OCI-LY1 (cell line): ENCODE data around the gene PIK3IP1.

ENCODE experiments used
- EZH2 ChIP-seq: fragments of 200-600 bp; sonication (generic), shearing (Covaris generic); IDR thresholded peaks from 2 replicates; pipeline ENCODE4 v1.8.0; 2017; ENCODE audit warnings: borderline replicate concordance, mixed run types, mild to moderate bottlenecking, antibody characterized with exemption, low read length, moderate library complexity, mixed read lengths
- TF ChIP-seq, protein P1 (sequence below): fragments of 200-600 bp; sonication (generic), shearing (Covaris generic); IDR thresholded peaks from 2 replicates; pipeline ENCODE4 v1.5.1; 2017; ENCODE audit warnings: mild to moderate bottlenecking, antibody characterized with exemption, low read length, moderate library complexity, mixed read lengths

DNA sequence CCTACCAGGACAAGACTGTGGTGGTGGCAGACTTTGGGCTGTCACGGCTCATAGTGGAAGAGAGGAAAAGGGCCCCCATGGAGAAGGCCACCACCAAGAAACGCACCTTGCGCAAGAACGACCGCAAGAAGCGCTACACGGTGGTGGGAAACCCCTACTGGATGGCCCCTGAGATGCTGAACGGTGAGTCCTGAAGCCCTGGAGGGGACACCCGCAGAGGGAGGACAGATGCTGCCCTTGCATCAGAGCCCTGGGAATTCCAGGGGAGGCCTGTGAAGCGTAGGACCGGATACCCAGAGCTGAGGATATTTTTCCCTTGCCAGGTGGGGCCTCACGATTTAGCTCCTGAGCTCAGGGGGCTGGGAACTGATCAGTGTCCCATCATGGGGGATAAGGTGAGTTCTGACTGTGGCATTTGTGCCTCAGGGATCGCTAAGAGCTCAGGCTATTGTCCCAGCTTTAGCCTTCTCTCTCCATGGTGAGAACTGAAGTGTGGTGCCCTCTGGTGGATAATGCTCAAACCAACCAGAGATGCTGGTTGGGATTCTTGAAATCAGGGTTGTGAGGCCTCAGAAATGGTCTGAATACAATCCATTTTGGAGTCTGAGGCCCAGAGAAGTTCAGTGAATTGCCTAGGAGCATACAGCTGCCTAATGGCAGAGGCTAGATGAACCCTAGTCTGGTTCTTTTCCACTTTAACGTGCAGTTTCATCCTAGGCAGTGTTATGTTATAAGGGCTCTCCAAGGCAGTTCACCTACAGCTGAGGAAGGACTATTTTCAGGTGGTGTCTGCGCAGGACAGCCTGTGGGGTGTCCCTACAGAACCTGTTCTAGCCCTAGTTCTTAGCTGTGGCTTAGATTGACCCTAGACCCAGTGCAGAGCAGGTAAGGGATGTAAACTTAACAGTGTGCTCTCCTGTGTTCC lies 19.5 kb downstream of the PIK3IP1 start:
- TF ChIP-seq, protein P1, sequence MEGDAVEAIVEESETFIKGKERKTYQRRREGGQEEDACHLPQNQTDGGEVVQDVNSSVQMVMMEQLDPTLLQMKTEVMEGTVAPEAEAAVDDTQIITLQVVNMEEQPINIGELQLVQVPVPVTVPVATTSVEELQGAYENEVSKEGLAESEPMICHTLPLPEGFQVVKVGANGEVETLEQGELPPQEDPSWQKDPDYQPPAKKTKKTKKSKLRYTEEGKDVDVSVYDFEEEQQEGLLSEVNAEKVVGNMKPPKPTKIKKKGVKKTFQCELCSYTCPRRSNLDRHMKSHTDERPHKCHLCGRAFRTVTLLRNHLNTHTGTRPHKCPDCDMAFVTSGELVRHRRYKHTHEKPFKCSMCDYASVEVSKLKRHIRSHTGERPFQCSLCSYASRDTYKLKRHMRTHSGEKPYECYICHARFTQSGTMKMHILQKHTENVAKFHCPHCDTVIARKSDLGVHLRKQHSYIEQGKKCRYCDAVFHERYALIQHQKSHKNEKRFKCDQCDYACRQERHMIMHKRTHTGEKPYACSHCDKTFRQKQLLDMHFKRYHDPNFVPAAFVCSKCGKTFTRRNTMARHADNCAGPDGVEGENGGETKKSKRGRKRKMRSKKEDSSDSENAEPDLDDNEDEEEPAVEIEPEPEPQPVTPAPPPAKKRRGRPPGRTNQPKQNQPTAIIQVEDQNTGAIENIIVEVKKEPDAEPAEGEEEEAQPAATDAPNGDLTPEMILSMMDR = peak; percentile 78
- no peak for TF ChIP-seq EZH2
